Type B pancreatic cell (in vitro differentiated cells): ENCODE measurements around the gene ATRN. TPM values are rescaled to one million over a fixed set of nuclear protein-coding genes. Genes with fewer than 3 reads are reported as not detected.

Source experiments
- DNase-seq: peaks from one replicate; pipeline ENCODE4 v3.0.0; 2021; ENCODE audit warnings: mixed read lengths; ENCODE audit not compliant: unreplicated experiment; ENCODE audit errors: extremely low spot score
- H3K27ac Mint-ChIP-seq: 2 replicates; pipeline ENCODE4 v1.8.0; 2021; ENCODE audit warnings: mild to moderate bottlenecking, mixed read lengths
- H3K27me3 Mint-ChIP-seq: 2 replicates; pipeline ENCODE4 v1.8.0; 2021; ENCODE audit warnings: mixed read lengths
- H3K36me3 Mint-ChIP-seq: 2 replicates; pipeline ENCODE4 v1.8.0; 2021; ENCODE audit warnings: mixed read lengths
- H3K4me1 Mint-ChIP-seq: one replicate; pipeline ENCODE4 v1.8.0; 2021; ENCODE audit warnings: mixed read lengths; ENCODE audit not compliant: unreplicated experiment
- H3K4me3 Mint-ChIP-seq: 2 replicates; pipeline ENCODE4 v1.8.0; 2021; ENCODE audit warnings: mild to moderate bottlenecking, mixed read lengths
- H3K9me3 Mint-ChIP-seq: 2 replicates; pipeline ENCODE4 v1.8.0; 2021; ENCODE audit warnings: mixed read lengths
- CTCF ChIP-seq: fragments of 200-600 bp; sonication (generic); conservative IDR thresholded peaks from 2 replicates; pipeline ENCODE4 v1.5.0; 2021; ENCODE audit warnings: antibody characterized with exemption, mild to moderate bottlenecking
- total RNA-seq: library from RNA; stranded (reverse); gene quantifications from 2 replicates; pipeline ENCODE4 v1.2.1, GENCODE V29; 2021; ENCODE audit warnings: low replicate concordance

Gene ATRN
- total RNA-seq, 1 donor from 2014 or later, result 36.9 TPM

DNA sequence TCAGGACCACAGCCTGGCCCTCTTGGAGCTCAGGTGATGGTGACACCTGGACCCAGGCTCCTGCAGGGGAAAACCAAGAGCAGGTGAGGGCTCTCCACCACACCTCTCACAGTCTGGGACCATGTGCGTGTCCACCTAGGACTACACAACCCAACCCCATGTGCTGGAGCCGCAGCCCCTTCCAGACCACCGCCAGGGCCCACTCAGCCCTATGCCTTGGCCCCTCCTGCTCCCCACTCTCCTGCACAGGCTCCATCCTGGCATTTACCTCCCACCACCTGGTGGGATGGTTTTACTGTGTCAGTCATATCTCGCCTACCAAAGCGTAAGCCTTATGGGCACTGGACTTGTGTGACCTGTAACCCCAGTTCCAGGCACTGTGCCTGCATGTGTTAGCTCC, 224.0 kb downstream of the ATRN start:
- Mint-ChIP-seq H3K27me3 (peaks cover 2% of the 10 kb centered on the region), H3K9me3 (no peaks in the 10 kb centered on the region), H3K36me3 (no peaks in the 10 kb centered on the region), H3K4me3 (no peak overlapping the region), H3K4me1 (no peaks in the 10 kb centered on the region), H3K27ac (no peak overlapping the region)
- DNase-seq, result no peak
- TF ChIP-seq CTCF, result no peak

GRCh38 chr20:3696200-3696599, 225.4 kb downstream of the ATRN start:
- H3K4me1 Mint-ChIP-seq, result no peaks in the 10 kb centered on the region
- no peaks in the 10 kb centered on the region for H3K9me3 Mint-ChIP-seq
- H3K27me3 Mint-ChIP-seq, result peaks cover 2% of the 10 kb centered on the region

DNA sequence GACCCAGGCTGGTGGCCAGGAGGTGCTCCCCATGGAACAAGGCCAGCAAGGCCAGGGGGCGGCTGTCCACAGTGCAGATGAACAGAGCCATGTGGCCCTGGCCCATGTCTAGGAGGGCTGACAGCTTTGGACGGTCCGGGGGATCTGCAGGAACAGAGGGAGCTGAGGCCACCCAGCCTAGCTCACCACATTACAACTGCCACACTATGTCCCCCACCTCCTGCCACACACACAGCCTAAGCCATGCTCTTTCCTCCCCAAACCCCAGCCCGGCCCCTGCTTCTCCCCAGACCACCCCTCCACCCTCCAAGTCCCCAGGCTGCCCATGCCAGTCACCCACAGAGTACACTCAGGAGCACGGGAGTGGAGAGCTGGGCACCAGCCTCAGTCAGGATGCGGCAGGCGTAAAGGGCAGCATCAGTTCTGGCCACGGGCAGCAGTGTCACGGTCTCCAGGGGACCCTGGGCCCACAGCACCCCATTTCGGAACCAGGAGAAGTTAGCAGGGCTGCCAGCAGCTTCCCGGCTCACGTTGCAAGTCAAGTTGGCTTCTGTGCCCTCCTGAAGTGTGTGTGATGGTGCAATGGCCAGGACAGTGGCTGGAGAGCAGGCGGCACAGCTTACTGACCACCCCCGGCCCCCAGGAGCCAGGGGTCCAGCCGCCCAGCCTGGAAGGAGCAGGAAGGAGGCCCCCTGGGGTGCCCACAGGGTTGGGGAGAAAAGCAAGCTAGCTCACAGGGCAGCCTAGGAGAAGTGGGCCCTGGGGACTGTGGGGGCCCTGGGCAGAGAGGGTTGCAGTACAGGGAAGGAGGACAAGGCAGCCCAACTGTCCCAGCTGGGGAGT, 226.1 kb downstream of the ATRN start:
- no peak for DNase-seq
- Mint-ChIP-seq H3K4me1 (no peaks in the 10 kb centered on the region), H3K4me3 (no peak overlapping the region), H3K36me3 (no peaks in the 10 kb centered on the region), H3K9me3 (no peaks in the 10 kb centered on the region), H3K27ac (no peak overlapping the region), H3K27me3 (peaks cover 2% of the 10 kb centered on the region)
- no peak for TF ChIP-seq CTCF

More at GRCh38 chr20:3696200-3696599, 225.4 kb downstream of the ATRN start:
- no peaks in the 10 kb centered on the region for H3K36me3 Mint-ChIP-seq
- no peak for DNase-seq
- H3K4me3 Mint-ChIP-seq, result no peak overlapping the region
- TF ChIP-seq CTCF, result peak; percentile 69
- no peak overlapping the region for H3K27ac Mint-ChIP-seq

GRCh38 chr20:3697588-3698305, 226.9 kb downstream of the ATRN start:
- H3K36me3 Mint-ChIP-seq, result no peaks in the 10 kb centered on the region
- no peak for TF ChIP-seq CTCF

DNA sequence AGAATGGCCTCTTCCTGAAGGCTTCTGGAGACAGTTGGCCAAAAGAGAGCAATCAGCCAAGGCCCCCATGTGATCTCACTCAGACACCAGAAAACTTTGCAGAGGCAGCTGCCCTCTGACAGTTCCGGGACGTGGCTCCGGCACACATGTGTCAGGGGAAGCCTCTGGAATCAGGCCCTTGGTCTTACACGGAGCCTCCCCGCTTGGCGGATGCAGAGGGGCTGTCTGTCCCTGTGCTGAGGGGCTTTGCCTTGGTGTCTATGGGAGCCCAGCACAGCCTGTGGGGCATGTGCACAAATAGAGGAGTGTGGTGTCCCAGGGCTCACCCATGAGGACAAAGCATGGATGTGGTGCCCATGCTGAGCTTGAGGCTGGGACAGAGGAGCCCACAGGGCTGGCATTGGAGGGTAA, 227.8 kb downstream of the ATRN start:
- no peak for DNase-seq
- Mint-ChIP-seq H3K9me3 (no peaks in the 10 kb centered on the region), H3K4me3 (no peak overlapping the region), H3K27ac (no peak overlapping the region), H3K27me3 (peaks cover 5% of the 10 kb centered on the region), H3K4me1 (no peaks in the 10 kb centered on the region), H3K36me3 (no peaks in the 10 kb centered on the region)
- no peak for TF ChIP-seq CTCF

More at GRCh38 chr20:3697588-3698305, 226.9 kb downstream of the ATRN start:
- Mint-ChIP-seq H3K27me3 (peaks cover 5% of the 10 kb centered on the region), H3K9me3 (no peaks in the 10 kb centered on the region), H3K27ac (no peak overlapping the region), H3K4me1 (no peaks in the 10 kb centered on the region), H3K4me3 (no peak overlapping the region)
- no peak for DNase-seq
